A549 (cell line): ENCODE data around the gene PDZD4.

Experiments used
- BHLHE40 ChIP-seq: IDR thresholded peaks from 2 replicates; pipeline ENCODE4 v1.6.1; 2012; ENCODE audit warnings: low read depth, low read length, inconsistent platforms
- CBX8 ChIP-seq: fragments of 200-600 bp; sonication (generic); IDR thresholded peaks from 2 replicates; pipeline ENCODE4 v1.6.1; 2016
- NR3C1 ChIP-seq: fragments of >200 bp; sonication (Bioruptor Twin); formaldehyde crosslinking; IDR thresholded peaks from 3 replicates; pipeline ENCODE4 v1.6.1; 2017
- POLR2A ChIP-seq: IDR thresholded peaks from 2 replicates; pipeline ENCODE4 v1.6.1; 2012; ENCODE audit warnings: mild to moderate bottlenecking, low read length
- TF ChIP-seq, protein P1 (sequence below): fragments of >200 bp; sonication (Bioruptor Twin); formaldehyde crosslinking; IDR thresholded peaks from 3 replicates; pipeline ENCODE4 v1.5.1; 2016

DNA sequence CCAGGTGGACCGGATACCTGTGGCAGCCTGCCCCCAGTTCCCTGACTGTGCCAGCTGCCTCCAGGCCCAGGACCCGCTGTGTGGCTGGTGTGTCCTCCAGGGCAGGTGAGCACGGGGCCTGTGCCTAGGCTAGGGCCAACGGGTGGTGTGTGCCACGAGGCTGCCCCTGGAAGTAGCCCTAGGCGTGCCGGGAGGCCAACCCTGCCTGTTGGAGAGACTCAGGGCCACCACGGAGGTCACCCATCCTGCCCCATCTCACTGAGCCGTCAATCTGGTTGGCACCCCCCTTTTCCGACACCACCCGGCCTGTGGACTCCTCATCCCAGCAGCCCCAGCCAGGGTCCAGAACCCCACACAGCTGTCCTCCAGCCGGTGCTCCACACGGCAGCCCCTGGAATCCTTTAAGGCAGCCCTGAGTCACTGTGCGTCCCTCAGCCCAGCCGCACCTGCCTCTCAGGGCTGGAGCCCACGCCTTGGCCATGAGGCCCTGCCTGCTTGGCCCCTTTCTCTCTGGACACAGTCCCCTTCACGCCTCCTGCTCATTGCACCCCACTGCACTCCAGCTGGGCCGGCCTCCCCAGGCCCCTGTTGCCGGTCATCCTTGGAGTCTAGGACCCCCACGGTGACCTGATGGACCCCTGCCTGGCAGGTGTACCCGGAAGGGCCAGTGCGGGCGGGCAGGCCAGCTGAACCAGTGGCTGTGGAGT lies 61.0 kb downstream of the PDZD4 start:
- TF ChIP-seq BHLHE40 (no peak), CBX8 (no peak), POLR2A (no peak), NR3C1 (no peak)
- TF ChIP-seq, protein P1, sequence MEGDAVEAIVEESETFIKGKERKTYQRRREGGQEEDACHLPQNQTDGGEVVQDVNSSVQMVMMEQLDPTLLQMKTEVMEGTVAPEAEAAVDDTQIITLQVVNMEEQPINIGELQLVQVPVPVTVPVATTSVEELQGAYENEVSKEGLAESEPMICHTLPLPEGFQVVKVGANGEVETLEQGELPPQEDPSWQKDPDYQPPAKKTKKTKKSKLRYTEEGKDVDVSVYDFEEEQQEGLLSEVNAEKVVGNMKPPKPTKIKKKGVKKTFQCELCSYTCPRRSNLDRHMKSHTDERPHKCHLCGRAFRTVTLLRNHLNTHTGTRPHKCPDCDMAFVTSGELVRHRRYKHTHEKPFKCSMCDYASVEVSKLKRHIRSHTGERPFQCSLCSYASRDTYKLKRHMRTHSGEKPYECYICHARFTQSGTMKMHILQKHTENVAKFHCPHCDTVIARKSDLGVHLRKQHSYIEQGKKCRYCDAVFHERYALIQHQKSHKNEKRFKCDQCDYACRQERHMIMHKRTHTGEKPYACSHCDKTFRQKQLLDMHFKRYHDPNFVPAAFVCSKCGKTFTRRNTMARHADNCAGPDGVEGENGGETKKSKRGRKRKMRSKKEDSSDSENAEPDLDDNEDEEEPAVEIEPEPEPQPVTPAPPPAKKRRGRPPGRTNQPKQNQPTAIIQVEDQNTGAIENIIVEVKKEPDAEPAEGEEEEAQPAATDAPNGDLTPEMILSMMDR: no peak
